Stimulated activated CD4-positive, alpha-beta T cell treated with anti-CD3 and anti-CD28 coated beads, Interleukin-1b, Interleukin-23, amount 100 ng/mL, for 24 hours (primary cell): ENCODE measurements around the gene EVI5.
A peak's percentile ranks its signal among the peaks of the same experiment; 100 is the strongest.

ENCODE experiments used
- DNase-seq, 4 experiments: peaks; one replicate each; pipeline ENCODE4 v3.0.0-alpha.2; 2020; ENCODE audit warnings: low read depth in 4 of 4, low spot score in 1 of 4

The EVI5 gene

DNA sequence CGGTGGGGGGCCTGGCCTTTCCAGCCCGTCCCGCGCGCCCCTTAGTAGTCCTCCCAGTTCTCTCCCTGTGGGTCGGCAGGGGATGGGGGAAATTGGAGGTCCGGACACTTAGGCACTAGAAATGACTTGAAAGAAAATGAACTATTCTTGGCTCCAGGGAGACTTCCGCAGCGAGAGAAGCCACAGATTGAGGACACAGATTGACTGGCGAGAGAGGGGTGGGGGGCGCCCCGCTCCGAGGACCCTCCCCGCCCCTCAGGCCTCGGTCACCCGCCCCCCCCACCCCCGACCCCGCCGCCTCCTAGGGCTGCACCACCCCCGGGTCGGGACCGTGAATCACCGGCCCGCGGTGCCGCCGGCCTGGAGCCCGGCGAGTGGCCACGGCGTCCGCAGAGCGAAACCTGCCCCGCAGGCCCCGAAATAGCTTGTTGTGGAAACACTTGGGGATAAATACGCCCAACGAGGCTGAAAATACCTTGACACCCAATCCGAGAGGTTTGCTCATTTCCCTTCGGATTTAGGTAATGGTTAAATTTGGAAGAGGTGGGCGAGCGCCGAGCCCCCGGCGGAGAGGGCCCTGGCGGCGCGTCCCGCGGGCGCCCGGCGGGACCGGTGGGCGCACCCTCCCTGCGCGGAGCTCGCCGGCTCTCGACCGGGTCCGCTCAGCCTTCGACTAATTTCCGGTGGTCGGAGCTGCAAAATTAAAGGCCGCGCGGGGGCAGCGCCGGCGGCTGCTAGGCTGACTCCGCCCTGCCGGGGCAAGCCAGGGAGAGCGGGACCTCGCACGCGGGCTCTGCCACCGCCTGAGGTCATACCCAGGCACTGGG is 298.4 kb downstream of the EVI5 start, which contains the start of gene GFI1:
Gene GFI1 (minus strand): TSS at position 675 of the 827 bp plus-strand sequence. CDS start 3,438 bp downstream, outside the sequence.
- DNase-seq = peak in 3 of 4 experiments; percentile 36 to 71 (median 64)

DNA sequence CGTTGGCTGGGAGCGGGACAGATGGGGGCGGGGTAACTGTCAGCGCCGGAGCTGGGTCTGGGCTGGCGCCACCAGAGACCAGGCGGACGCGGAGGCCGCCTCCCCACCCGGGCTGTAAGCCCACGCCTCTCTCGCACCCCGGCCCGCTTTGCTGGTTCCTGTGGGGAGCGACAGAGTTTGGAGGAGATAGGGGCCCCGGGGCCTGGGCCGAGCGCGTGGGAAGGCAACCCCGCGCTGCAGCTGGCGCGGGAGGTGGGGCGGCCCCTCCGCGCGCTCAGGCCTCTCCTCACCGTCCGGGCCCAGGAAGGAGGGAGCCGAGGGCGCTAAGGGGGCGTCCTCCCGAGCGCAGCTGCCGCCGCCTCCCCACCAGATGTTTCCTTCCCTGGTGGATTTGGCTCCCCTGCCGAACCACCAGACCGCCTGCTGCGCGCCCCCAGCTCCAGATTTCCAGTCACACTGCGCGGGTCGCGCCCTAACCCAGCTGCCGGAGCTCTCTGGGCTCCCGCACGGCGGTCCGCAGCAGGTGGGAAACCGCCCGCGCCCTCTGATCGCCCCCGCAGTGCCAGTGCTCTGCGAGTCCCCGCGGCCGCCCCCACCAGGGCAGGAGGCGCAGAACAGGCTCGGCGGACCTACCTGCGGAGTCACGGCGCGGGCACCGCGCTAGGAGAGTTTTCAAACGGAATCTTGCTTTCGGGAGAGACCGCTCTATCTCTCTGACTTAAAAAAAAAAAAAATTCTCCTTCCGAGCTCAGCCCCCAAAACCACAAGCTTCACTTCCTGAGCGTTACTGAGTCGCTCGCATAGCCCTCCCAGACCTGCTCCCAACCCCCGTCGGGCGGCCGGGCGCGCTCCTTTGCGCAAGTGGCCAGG is 299.3 kb downstream of the EVI5 start:
- peak; percentile 65 to 89 (median 76) for DNase-seq

DNA sequence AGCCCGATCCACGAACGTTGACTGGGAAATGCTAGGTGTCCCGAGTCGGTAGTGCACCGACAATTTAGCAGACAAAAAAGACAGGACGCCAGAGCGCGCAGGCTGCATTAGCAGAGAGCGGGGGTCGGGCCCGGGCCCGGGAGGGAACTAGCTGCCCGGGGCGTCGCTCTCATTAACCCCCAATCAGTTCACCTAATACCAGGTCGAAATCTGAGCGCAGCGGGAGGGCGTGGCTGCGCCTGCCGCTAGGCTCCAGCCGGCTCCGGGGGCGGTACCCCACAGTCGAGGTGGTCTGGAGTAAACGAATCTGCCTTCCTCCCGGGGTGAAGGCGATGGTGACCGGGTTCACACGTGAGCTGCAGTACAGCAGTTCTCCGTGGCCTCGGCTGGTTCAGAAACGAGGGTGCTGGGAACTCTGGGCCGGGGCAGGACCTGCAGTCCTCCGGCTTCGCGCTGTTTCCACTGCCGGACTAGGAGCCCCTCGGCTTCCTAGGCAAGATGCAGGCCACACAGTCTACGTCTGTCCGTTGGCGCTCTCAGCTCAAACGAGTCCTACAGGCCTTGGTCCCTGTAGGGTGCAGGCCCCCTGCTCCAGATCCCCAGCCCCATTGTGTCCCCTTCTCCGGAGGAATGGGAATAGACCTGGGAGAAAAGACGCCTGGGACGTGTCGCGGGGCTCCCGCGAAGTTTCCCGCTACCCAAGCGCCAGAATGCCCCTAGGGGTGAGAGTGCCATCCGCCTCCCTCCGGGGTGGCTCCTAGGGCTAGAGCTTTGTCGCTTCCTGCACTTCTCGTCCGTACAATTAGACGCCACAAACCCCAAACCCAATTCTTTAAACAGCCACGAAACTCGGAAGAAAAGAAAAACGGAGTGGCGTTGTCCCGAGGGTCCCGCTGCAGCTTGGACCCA is 300.2 kb downstream of the EVI5 start:
- peak in 3 of 4 experiments; percentile 50 to 69 (median 63) for DNase-seq

DNA sequence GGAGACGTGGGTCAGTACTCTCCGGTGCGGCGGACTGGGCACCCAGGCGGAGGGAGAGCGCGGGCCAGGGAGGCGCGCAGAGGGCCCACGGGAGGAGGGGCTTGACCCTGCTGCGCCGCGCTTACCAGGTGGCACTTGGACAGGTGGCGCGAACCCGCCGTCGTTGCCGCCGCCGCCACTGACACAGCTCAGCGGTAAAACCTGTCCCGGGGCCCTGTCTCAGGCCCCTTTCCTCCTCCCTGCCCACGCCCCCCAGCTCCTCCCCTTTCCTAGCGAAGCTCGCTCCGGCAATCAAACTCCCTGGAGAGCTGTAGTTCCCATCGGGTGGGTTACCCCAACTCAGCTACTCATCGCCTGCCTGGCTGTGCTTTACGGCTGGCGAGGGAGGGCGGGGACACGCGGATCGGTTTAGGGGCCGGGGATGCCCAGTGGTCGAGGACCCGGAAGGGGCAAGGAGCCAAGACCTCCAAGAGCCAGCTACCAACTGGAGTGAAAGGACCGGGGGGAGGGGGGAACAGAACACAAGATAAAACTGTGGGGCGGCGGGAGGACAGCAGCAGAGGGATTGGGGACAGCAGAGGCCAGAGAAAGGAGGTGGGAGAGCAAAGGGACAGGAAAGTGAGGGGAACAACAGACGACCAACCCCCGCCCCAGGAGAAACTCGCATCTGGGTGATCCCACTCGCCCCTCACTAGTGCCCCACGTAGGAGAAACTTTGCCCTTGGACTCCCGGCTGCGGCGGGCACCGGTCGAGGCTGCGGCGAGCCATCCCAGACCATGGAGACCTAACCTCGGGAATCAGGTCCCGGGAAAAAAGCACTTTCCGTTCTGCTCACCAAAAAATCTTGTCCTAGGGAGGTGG is 301.1 kb downstream of the EVI5 start:
- DNase-seq = peak in 3 of 4 experiments; percentile 57 to 77 (median 69)

DNA sequence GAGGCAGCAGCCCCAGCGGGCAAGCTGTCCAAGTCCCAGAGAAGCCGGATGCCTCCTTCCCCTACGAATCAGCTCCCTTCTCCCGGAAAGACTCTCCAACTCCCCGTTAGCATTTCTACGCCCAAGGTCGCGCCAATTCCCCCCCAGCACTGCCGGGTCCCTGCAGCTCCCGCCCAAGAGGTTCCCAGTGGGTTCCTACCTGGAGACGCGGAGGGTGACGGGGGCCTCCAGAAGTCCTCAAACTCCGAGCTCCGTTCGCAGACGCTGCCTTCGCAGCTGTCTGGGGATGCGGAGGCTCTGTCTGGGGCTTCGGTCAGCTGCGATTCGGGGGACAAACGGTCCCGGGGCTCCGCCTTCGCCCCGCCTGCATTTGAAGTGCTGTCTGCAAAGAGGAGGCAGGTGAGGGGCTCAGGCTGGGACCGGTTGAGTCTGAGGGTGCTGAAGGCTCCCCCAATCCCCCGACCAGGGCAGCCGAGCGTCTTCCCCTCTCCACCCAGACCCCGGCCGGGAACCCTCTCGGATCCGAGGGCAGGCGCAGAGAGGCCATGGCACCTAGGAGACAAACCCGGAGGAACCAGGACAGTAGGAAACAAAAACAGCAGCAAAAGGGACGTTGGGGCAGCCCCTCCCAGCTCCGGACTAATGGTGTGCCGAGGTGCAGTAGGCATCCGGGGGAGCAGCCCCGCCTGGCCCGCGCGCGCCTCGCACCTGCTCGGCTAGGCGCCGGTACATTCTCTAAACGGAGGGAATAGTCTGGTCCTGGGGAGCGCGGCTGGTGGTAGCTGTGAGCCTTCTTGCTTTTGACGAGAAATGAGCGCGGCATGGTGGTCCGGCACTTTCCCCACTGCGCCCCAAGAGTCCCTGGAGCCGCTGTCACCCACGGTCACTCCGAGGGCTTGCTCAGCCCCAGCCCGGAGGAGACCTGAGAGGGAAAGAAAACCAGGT is 302.0 kb downstream of the EVI5 start:
- DNase-seq = no peak

DNA sequence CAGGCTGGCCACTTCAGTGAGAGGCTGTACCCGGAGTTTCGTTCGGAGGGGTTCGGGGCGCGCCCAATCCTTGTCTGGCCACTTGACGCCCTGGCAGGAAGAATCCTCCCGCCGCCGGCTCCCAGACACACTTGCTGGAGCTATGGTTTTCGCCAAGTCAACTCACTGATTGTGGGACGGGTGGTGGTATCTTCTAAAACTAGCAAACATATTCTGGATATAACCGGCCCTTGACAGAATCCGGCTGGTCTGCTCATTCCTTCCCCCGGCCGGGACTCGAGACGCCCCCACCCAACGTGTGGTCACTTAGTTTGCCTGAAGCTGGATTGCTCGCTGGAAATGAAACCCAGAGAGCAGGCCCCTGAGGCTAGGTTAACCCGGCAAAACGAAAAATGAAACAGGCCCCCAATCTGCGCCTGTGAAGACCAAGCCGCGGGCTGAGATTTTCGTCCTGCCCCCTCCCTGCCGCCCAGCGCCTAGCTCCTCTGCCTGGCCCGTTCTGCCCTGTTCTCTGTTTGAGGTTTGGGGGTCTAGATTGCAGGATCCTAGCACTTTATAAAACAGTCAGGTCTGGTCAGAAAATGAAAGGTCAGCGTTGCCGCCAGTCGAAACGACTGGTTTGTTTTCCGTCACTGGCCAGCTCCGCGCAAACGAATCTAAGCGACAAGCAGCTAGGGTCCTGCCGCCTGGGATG is 302.8 kb downstream of the EVI5 start:
- DNase-seq = no peak

DNA sequence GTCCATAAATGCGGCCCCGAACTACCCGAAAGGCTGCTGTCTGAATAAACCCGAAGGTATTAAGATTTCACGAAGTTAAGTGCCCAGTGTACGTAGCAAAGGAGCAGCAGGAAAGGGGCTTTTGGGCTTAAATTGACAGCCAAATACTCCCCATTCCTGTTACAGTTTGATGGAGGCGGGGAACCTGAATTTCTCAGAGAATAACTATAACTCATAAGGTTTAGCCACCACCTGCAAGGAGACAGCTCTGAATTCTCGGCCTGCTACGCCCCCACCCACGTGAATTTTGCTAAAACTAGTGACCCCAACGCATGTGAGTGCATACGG is 303.3 kb downstream of the EVI5 start:
- no peak for DNase-seq

DNA sequence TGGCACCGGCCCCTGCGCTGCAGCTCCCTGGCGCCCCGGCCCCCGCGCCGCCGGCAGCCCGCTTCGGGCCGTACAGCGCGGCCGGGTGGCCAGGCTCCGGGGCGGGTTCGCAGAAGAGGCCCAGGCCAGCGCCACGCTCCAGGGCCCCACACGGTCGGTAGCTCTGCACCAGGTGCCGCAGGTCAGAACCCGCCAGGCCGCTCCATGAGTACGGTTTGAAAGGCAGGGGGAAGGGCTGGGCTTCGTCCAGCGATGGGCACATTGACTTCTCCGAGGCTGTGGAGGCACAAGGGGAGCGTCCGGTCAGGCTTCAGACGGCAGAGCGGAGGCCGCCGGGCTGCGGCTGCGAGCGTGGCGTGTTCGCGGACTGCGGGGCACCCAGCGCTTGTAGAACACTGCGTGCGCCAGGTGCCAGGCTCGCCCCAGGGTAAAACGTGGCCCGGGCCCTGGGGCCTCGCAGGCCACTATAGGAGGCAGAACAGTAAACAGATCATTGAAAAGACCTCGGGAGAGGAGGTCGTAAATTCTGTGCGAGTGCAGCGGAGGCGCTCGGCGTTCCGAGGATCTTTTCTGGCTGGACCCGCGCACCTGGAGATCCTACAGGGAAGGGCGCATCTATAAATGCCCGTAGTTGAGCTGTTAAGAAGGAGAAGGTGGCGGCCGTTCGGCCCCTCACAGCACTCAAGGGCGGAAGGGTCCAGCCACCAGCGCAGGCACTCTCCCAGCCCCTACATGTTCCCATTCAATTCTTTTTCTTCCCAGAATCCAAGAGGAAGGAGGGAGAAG is 303.9 kb downstream of the EVI5 start:
- no peak for DNase-seq

DNA sequence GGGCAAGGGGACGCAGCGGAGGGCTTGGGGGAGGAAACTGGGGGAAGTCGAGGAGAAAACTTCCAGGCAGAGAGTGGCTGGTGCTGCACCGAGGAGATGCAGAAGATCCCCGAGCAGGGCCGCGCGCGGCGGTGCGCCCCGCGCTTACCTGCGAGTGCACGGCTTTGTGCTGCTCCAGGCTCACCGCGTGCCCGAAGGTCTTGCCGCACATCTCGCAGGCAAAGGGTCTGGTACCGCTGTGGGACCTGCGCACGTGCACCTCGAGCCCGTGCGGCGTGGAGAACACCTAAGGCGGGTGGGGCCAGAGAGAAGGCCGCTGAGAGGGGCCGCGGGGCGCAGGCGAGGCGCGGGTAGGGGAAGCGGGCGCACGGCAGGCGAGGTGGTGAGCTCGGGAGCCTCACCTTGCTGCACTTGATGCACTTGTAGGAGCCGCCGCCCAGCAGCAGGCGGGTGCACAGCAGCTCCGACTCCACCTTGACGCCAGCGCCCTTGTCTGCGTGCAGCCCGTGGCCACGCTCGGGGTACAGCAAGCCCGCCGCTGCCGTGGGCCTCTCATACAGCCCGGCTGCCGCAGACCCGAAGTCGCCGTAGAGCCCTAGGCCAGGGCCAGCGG is 304.6 kb downstream of the EVI5 start:
- no peak for DNase-seq

DNA sequence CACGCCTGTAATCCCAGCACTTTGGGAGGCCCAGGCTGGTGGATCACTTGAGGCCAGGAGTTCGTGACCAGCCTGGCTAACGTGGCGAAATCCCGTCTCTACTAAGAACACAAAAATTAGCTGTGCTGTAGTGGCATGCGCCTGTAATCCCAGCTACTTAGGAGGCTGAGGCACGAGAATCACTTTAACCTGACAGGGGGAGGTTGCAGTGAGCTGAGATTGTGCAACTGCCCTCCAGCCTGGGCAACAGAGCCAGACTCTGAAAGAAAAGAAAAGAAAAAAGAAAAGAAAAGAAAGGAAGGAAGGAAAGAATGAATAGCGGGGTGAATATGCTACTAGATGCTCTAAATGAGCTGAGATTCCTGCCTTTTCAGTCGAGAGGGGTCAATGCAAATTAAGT is 305.3 kb downstream of the EVI5 start:
- DNase-seq = no peak

DNA sequence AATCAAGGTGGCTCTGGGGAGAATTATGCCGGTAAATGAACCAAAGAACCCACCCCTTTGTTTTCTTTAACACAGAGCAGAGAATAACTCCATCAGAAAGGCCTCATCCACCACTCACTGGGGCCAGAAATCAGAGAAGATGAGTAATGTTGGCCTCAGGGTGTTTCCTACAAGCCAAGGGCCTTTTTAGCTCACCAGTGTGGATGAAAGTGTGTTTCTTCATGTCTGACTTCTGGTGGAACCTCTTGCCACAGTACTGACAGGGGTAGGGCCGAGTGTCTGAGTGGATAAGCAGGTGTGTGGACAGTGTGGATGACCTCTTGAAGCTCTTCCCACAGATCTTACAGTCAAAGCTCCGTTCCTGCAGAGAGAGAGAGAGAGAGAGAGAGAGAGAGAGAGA is 306.5 kb downstream of the EVI5 start:
- DNase-seq = no peak

DNA sequence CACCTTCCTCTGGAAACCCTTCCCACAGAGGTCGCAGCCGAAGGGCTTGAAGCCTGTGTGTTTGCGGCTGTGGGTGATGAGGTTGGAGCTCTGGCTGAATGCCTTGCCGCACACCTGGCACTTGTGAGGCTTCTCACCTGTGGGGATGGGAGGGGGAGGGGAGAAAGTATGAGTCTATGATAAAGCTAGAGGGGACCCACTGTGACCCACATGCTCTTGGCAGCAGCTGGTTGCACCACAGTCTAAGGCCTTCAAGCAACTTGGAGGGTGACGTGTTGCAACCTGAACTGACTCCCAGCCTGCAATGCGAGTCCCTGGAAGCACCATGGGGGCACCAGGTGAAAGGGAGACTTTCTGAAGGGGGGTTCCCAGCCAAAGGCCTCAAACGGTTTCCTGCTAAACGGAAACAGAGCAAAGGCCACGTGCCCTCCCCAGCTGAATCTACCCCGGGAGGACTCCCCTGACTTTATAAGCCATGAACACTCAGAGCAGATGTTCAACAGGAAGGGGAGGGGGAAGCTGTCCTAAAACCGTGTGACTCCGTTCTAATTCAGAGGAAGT is 308.8 kb downstream of the EVI5 start:
- DNase-seq = peak in 1 of 4 experiments; percentile 43

DNA sequence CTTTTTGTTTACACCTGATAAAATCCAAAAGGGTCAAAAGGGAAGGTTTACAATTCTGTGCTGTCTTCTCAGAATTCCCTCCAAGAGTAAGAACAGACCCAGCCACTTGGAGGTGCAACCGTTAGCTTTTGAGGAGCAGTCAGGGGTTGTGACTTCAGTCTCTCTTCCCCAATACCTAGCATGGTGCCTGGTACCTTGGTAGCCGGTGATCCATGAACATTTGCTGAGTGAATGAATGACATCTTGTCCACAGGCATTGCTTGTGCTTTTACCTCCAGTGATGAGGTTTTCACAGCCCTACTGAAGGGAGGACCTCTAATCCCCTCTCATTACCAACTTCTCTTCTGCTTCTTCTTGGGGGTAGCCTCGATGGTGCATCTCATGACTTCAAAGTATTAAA is 309.9 kb downstream of the EVI5 start:
- no peak for DNase-seq

DNA sequence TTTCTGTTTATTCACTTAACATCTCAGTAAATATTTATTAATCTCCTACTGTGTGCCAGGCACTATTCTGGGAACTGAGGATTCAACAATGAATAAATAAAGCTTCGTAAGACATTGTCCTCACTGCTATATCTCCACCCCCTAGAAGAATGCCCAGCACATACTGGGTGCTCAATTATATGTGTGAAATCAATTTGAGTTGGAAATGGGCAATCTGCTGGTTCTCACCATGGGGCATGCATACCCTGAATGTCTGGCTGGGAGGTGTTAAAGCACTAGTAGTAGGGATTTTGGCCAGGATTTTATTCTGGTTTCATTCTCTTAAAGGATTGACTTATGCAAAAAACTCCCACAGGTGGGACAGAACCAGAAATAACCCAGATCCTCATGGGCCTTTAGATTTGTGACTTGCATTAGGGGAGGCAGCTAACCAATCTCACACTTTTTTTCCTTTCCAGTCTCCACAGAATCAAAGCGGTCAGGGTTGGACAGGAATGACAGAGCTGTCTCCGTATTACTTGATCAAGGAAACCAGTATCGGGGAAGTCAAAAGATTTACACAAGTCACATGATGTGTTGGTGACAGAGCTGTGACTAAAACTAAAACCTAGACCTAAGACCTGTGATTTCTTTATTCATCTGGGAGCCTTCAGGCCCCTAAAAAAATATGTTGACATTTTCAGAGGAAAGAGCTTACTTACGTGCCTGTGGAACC is 311.0 kb downstream of the EVI5 start:
- DNase-seq = no peak

DNA sequence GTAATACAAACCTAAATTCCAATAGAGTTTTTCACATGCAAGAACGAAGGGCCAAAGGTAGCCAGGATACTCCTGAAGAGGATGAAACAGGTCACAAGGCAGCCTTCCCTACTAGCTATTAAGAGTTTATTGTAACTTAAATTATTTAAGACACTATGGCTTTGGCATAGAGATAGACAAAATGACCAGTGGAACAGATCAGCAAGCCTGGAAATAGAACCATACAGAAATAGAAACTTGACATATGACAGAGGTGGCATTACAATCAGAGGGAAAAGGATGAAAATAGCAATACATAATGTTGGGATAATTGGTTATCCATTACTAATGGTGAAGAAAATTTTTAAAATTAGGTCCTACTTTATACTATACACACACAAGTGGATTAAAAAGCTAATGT is 314.7 kb downstream of the EVI5 start:
- DNase-seq = no peak

DNA sequence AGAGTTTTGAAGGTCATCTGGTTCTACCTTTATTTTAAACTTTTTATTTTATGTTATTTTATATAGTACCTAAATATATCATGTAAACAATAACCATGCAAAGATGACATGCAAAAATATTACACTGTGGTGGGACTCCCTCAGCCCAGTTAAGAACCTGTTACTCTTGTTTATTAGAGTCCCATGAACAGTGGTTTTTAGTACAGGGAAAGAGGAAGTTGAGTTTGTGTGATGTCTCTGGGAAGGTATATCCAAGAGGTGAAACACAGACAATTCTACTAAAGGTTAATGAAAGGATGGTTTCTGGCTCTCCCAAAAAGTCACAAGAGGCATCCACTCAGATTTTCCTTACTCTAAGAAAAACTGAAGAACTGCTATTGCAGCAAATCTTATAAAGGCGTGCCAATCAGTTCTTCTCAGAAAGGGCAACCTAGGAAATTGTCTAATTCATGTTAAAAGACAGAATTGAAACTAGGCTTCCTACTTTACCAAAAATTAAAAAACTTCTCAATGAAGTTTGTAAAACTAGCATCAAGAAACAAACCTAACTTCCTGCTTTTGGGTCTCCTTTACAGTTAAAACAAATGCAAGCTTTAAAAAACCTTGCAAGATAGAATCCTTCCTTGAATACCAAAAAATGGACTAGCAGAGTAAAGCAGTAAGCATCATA is 318.1 kb downstream of the EVI5 start:
- no peak for DNase-seq
